Heart left ventricle (tissue), 13 donors: ENCODE data around the gene MRTFA.

Experiments
- CTCF ChIP-seq, 12 donors: fragments of 200-600 bp; sonication (generic) in 4 of 12; IDR thresholded peaks; one replicate each; pipeline versions ENCODE4 v1.5.0 to v1.8.0; 2018 to 2022; ENCODE audit warnings: antibody characterized with exemption in 12 of 12, mild to moderate bottlenecking in 5 of 12
- POLR2A ChIP-seq, 2 donors: fragments of 450-650 bp; IDR thresholded peaks; one replicate each; pipeline ENCODE4 v1.6.1; 2017; ENCODE audit warnings: antibody characterized with exemption in 2 of 2, mild to moderate bottlenecking in 2 of 2, moderate library complexity in 2 of 2
- donor health status: ischemic (EF 13 %, LVEDD 7.1; RV severe dilation, severe dysfunction).
- donor health status: DM: no; HTN: yes; CAD: no.
- donor health status: DM: no; HTN: no; CAD: no.
- donor health status: ischemic (EF 25% LVEDD 6.9; RV normal size, moderate dysfunction).
- donor health status: ischemic (EF 25% LVEDD 5.7; RV mildly dilated, moderate dysfunction).
- donor health status: ischemic (EF 35%, LVEDD 5.7; RV mildly dilated, moderate dysfunction).
- donor health status: nonischemic (EF 11% LVEDD 7.7; RV severe dilation, severe dysfunction).
- donor health status: DM: yes; HTN: yes; CAD: no.
- donor health status: PGD.
- donor health status: ischemic (EF 29% LVEDD 5.4; RV normal size, mild dysfunction).
- donor health status: nonischemic (EF 23%, LVEDD 6.1; RV moderate dilation, normal function).

GRCh38 chr22:40407831-40408717, 228.4 kb downstream of the MRTFA start:
- TF ChIP-seq CTCF (IDR thresholded peaks at IDR 0.05) = no peak
- no peak for TF ChIP-seq POLR2A (IDR thresholded peaks at IDR 0.05)
